GM21447 (cell line): Measurements from ENCODE around the gene ANK3.

Experiments used
- ATAC-seq: cut with Tn5 transposase; IDR thresholded peaks from one replicate; pipeline ENCODE4 v1.9.1; 2021; ENCODE audit not compliant: unreplicated experiment

The ANK3 gene

DNA sequence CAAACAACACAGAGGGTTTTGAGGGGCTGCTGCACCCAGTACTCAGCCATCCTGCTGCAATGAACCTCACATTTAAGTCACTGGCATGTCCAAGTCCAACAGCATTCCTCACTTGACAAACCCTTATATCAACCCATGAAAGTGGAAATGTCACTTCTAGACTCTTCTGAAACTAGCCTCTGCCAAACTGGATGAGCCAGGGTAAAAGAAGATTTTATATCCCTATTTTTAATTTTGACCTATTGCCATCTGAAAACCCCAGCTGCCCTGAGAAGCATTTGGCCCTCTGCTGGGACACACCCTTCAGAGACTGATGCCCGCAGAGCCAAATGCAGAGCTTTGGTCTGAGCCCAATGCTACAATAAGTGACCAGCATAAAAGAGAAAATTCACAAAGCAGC, 201.1 kb downstream of the ANK3 start:
- no peak for ATAC-seq

DNA sequence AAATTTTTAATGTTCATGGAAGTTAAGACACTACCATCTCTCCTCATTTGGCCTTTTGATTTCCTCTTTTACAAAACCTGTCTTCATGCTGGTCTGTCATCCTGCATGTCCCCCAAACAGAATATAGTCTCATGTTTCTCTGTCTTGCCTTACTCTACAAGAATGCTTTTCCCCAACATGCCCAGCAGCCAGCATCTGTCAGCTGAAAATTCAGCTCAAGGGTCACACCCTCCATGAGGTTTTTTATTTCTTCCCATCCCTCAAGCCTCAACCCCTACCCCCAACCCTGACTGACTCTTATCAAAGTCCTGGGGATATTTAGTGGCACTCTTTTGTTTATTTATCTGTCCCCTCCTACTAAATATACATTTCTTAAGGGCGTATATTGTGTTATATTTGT, 202.0 kb downstream of the ANK3 start:
- ATAC-seq: no peak

DNA sequence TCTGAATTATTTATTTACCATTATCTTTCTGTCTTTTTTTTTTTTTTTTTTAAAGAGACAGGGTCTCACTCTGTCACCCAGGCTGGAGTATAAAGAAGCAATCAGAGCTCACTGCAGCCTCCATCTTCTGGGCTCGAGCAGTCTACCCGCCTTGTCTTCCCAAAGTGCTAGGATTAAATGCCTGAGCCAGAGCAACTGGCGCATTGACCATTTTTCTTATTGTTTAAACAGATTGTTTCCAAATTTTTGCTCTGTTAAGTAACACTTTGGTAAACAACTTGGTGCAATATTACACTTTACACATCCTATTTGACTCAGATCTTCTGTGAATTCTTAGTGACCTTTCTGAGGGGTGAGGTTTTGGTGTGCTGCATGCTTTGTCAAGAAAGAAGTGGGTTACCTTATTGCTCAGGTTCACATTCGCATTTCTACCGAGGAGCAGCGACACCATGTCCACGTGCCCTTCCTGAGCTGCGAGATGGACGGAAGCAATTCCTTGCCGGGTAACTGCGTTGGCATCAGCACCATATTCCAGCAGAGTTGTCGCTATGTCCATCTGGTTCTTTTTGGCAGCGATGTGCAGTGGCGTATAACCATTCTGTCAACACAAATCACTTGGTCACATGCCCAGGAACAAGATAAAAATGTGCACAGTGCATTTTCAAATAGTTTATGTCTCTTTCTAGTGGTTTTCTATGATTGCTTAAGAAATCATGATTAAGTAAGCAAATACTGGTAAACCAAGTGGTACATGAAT, 203.2 kb downstream of the ANK3 start:
- no peak for ATAC-seq

DNA sequence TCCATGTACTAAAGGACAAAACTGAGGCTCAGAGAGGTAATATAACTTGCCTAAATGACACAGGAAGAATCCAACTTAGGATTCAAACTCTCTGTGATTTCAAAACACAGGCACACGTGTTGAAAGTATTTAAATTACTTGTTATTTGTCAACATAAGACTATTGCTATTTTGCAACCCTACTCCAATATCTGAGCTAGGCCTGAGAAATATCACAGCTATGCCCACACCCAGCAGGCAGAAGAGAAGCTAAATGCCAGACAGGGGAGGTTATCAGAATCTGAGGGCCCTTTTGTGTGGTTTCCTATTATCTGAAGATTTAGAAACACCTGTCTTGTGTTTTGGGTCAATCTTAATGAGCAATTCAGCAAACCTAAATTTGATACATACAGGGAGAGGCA, 204.3 kb downstream of the ANK3 start:
- no peak for ATAC-seq

DNA sequence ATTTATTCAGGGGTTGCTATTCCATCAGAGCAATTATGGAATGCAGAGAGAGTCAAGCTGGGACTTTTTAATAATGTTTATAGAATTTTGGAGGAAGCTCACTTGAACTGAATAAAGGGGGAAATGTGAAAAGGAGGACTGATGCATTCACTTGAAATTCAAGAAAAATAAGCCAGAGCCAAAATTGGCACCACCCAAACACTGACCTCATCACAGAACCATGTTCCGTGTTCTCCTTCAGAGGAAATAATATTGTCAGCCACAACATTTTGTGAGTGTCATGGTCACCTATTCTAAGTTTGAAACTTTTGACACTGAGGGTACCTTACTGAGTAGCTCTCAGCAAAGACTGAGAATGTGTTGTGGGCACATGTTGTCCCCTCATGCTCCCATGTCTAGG, 207.0 kb downstream of the ANK3 start:
- no peak for ATAC-seq

DNA sequence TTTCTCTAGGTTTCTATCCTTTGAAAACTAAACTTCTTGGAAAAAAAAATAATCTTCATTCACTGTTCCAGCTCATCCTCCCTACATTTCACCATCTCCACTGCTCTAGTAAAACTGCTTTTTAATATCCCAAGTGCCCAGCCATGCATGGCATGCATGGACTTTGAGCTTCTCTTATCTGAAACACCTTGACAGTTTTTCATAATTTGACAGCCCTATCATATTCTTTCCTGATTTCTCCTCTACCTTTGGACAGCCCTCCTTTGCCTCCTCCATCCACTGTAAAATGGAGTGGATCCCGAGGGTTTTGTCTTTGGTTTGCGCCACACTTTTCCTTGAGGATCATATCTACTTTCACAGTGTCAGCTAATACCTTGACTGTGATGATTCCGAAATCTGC, 212.8 kb downstream of the ANK3 start:
- ATAC-seq: no peak

DNA sequence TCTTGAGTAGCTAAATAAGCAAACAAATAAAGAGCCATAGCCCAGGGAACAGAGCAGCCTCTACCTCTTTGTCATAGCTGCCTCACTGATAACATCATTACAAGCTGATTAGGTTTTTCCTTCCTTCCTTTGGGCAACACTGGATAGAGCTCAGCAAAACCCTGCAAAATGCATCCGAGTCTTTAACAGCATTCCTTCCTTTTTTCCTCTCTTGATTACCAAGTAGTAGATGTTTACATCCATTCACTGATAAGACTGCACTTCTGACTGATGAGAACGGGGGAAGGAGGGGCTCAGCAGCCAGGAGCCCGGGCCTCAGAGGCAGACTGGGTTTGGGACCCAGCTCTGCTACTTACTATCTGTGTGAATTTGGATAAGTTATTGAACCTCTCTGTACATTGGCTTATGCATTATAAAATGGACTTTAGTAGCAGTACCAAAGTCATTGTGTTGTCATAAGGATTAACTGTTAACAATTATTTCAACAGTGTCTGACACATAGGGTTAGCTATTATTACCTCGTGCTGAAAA, 214.2 kb downstream of the ANK3 start:
- no peak for ATAC-seq

DNA sequence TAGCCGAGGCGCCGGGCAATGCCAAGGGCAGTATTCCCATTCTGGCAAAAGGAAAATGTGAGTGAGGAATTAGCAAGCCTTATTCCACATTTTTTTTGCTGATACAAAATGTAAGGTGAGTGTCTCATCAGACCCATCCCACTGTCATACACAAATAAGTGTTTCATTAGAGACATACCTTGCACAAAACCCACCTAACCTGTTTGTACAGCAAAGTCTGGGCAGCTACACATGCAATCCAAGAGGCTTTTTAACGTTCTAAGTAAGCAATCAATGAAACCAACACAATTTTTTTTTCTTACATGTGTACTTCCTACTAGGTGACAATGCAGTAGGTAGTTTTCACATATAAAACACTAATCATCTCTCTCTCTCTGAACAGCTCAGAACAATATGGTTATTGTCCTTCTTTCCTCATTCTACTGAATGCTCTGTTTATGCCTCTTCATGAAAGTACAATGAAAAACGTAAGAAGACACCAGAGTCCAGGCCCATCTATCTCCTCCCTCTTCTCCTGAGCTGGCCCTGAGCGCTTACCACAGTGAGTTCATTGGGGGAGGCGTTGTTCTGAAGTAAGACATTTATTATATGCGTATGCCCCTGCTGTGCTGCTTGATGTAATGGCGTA, 217.2 kb downstream of the ANK3 start:
- ATAC-seq: no peak

DNA sequence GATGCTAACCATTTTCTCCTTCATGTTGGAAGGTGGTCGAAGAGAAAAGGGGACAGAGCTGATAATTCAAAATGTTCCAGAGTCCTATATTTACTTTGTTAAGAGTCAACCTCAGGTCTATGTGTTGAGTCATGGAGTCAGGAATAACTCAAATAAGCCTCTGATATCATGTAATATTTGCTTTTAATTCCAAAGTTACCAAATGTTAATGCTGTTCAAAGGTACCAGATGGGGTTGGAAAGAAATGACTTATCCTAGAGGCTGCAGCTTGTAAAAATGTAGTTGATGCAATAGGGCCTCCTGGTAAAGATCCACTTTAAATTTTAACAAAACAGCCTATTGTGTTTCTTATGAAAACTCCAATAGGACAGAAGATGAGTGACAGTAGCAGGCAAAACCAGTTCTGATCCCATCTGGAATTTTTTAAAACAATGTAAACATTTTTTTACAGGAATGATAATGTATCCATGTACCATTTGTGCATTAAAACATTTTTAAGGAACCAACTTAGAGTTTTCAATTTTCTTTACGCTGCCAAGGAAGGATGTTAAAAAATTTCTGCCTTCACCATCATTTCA, 218.2 kb downstream of the ANK3 start:
- ATAC-seq: no peak

DNA sequence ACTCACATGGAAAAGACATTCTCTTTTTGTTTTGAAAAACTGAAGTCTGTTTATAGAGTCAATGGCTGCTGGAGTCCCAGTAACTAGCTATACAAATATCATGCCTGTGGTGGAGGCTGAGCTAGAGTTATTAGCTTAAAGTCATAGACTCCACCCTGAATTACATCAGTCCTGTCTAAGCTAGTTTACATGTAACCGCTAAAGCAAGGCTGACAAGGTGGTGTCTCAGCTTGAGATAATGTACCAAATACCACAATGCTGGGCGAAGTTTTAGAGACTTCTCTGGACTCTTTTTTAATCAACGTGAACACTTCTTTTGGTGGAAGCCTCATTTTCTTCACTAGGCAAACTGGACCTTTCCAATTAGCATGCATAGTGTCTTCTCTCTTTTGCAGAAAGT, 219.4 kb downstream of the ANK3 start:
- ATAC-seq: no peak

DNA sequence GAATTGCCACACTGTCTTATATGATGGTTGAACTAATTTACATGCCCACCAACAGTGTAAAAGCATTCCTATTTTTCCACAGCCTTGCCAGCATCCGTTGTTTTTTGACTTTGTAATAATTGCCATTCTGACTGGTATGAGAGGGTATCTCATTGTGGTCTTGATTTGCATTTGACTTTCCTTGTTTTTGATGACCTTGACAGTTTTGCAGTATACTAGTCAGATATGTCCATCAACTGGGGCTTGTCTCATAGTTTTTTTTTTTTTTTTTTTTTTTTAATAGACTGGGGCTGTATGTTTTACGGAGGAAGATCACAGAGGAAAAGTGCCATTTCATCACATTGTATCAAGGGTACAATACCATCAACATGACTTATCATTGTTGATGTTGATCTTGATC, 220.6 kb downstream of the ANK3 start:
- ATAC-seq: no peak

DNA sequence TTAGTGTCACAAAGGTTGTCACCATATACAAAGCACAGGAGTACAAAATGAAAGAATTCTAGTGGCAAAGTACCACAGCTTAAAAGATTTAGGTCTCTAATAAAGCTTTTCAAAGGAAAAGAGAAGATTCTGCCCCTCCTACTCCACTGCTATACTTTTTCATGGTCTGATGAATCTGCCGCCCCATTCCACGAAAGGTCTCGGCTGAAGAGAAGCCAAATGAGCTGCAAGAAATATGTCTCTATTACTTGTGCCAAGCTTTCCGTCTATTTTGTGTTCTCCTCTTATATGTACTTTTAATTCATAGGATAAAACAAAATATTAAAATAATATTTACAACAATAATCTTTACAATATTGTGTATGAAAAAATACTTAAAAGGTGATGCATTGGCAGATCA, 222.6 kb downstream of the ANK3 start:
- ATAC-seq: no peak

DNA sequence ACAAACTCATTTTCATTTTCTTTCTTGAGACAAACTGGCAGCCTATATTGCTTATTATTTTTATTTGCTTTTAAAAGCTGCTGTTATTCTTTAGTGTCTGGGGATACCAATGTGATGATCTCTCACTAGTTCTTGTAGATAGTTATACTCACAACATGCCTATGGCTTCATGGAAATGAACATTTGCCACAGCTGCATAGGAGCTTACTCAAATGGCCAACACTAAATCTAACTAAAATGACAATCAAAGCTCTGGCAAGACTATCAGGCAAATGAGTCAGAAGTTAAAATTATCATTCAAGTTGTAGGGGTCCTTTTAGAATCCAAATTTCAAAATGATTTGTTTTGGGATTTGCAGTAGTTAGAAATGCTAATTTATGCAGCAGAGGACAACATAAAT, 225.9 kb downstream of the ANK3 start:
- no peak for ATAC-seq

DNA sequence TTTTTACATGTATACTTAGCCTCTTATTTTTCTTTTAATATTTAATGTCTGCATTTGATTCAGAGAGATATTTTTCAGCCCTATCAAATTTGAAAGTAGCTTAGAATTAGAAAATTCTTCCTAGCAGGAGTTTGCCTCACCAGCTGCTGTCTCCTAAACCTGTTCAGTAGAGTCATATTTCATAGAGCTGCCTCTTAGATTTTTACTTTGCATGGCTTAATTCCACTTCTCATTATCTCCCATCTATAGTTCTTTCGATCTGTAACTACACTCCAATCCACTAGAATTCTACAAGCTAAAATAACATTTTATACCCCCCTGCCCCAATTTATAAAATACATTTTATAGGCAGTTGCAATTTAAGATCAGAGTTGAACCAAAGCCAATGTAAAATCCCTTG, 227.0 kb downstream of the ANK3 start:
- no peak for ATAC-seq

DNA sequence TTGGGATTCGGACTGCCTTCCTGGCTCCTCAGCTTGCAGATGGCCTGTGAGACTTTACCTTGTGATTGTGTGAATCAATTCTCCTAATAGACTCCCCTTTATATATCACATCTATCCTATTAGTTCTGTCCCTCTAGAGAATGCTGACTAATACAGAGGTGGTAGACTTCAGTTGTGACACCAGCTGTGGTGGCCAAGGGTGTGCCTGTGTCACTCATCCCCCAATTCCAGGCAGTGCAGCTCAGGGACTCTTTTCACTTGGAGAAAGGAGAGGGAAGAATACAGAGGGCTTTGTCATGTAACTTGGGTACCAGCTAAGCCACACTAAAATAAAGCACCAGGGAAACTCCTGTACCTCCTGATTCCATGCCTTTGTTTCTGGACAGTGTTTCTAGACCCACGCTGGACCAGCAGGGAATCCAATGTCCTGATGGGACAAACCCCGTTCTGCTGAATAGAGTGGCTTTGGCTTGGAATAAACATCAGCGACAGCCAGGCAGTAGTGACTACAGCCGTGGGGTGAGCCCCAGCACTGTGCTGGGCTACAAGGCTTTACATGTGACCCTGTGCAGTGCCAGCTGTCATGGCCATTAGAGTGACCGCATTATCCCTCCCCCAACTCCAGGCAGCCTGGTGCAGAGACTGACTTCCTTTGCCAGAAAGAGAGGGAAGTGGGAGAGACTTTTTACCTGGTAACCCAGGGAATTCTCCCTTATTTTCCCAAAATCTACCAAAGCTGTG, 233.6 kb downstream of the ANK3 start:
- ATAC-seq: no peak

DNA sequence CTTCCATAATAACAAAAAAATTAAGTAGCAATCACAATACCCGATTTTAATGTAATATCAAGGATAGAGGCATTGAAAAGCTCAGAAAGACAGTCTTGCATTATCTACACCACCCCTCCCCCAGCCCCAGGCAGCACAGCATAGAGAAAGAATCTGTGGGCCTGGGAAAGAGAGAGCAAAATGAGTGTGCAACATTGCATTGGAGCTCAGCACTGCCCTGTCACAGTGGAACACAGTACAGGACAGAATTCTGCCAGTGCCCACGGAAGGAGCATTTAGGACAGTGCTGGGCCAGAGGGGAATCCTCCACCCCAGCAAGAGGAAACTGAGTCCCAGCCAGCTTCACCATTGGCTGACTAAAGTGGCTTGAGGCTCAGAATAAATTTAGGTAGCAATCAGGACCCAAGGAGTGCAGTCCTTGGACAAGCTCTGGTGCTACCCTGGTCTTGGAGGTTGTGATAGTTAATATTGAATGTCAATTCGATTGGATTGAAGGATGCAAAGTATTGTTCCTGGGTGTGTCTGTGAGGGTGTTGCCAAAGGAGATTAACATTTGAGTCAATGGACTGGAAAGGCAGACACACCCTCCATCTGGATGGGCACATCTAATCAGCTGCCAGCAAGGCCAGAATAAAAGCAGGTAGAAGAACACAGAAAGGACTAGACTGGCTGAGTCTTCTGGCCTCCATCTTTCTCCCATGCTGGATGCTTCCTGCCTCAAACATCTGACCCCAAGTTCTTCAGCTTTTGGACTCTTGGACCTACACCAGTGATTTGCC, 234.4 kb downstream of the ANK3 start:
- no peak for ATAC-seq

DNA sequence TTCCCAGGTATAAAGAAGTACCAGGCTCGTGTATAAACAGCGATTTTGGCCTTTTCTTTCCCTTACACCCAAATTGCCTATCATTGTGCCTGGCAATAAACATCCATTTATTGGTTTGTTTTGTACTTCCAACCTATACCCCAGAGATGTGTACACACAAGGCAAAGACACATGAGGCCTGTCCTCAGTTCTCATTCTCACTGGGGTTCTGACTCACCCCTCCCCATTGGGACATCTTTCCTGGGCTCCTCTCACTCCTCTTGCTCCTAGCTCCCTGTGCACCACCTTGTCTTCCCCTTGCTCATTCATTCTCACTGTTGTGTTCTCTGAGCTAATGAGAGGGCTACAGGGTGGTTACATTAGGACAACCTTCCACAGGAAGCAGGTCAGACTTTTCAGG, 240.7 kb downstream of the ANK3 start:
- ATAC-seq: no peak

DNA sequence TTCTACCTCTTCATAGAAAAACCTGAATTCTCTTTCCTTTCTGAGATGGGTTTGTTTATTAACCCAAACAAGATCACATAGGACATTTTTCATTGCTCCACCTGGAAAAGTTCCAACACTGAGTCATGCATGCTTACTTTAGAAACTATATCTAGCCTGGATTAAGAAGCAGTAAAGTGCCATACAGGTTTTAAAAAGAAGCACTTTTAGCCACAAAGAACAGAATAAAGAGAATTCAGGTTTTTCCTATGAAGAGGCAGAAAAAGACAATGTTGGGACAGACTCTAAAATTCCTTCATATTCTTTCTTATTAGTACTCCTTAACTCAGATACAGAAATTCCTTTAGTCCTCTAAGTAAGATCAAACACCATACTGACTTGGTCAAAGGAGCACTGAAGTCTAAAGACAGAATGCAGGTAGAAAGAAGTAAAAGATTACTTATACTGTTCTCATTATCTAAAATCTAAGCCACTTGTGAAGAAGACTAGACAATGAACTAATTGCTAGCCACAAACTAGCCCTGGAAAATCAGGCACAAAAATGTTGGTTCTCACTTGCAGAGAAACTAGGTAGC, 241.3 kb downstream of the ANK3 start:
- ATAC-seq: no peak

DNA sequence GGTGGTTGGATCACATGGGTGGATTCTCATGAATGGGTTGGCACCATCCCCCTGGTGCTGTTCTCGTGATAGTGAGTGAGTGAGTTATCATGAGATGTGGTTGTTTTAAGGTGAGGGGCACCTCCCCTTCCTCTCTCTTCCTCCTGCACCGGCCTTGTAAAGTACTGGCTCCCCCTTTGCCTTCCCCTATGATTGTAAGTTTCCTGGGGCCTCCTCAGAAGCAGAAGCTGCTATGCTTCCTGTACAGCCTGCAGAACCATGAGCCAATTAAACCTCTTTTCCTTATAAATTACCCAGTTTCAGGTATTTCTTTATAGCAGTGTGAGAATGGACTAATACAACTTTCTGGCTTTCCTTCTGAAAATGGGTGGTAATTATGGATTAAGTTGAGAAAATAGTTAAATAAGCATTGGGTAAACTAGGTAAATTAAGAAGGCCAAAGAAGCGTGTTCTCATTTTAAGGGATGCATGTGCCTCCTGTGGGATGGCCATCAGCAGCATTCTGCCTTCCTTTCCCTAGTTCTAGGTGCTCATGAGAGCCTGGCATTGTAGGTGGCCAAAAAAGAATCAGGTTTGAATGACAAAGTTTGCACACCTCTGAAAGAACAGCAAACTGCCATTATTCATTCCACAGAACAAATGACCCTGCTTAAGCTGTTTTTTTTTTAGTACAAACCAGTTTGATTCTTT, 242.0 kb downstream of the ANK3 start:
- ATAC-seq: no peak

DNA sequence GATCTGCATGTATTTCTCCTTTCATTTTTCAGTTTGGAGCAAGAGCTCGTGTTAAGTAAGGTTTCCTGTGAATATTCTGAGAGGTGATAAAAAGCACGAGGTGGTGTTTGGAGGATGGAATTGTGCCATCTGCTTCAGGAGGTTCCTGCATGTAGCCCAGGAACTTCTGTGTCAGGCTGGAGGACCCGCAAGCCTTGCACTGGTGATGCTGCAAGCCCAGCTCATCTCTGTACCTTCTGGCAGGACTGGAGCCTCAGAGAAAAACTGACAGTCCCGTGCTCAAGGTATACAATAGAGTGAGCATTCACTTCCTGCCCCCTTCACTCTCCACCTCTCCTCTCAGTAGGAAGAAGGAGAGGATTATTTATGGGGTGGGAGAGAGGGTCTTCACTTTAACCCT, 242.7 kb downstream of the ANK3 start:
- ATAC-seq: no peak
